Measurements from ENCODE around the gene BCL7A. TPM values are rescaled to one million over a fixed set of nuclear protein-coding genes. Genes with fewer than 3 reads are reported as not detected.
A peak's percentile ranks its signal among the peaks of the same experiment; 100 is the strongest.

Gene BCL7A
- total RNA-seq, 1 donor from 2014 or later = 8.1 TPM

- Histone ChIP-seq H3K4me1 (peaks cover 16% of the 10 kb centered on the region), H3K9me3 (no peaks in the 10 kb centered on the region), H3K27me3 (no peaks in the 10 kb centered on the region), H3K27ac (no peak overlapping the region), H3K4me3 (no peak overlapping the region), H3K36me3 (no peaks in the 10 kb centered on the region)
- DNase-seq (ENCODE audit: extremely low spot score in 2 of 2) = no peak
- TF ChIP-seq CTCF (IDR thresholded peaks at IDR 0.05) (no peak), POLR2A (IDR thresholded peaks at IDR 0.05) (no peak), POLR2AphosphoS5 (IDR thresholded peaks at IDR 0.05; ENCODE audit: insufficient read depth in 1 of 2, low read depth in 1 of 2) (no peak)
- intact Hi-C loops (cut with DNase I) = no loop called here
Measured at GRCh38 chr12:122018937-122019336, 2.7 kb upstream of the BCL7A start.

GRCh38 chr12:122020795-122021192 lies 890 bp upstream of the BCL7A start:
- intact Hi-C loops (cut with DNase I) = loop anchor here (5.0 to 10.0 kb wide), 2 partner anchors 106 to 1183 kb away; partner anchors contain the start of gene CFAP251

DNA sequence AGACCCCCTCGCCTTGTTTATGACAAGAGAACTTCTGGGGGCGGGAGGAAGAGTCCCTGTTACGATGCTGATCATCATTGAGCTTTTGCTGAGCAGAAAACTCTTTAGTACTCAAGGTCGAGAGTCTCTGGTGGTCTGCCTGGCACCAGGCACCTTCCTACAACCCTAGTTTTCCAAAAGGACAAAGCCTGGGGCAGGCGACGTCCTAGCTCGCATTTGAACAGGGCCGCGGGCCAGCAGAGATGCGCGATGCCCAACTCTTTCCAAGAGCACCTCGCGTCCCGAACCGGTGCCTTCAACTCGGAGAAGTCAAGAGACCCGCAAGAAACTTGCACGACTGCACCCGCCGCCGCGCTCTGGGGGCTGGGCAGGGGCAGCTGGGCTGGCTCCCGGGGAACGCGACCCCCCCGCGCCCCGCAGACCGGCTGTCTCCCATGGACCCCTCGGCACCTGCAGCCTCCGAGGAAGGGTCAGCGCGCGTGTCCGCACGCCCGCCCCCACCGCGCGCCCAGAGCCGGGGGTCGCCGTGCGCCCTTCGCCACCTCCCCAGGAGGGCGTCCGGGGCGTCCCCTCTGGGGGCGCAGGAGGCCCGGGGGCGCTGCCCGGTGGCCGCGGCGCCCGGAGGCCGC lies 377 bp upstream of the BCL7A start:
- intact Hi-C loops (cut with DNase I) = loop anchor here (5.0 to 10.0 kb wide), 2 partner anchors 107 to 1184 kb away; partner anchors contain the start of gene CFAP251
- no peak for DNase-seq (ENCODE audit: extremely low spot score in 2 of 2)
- TF ChIP-seq CTCF (IDR thresholded peaks at IDR 0.05) = no peak
- peak overlapping the region; percentile 70 to 87 for H3K4me3 ChIP-seq
- no peaks in the 10 kb centered on the region for H3K9me3 ChIP-seq
- H3K36me3 ChIP-seq = no peaks in the 10 kb centered on the region
- peak overlapping the region; percentile 80 for H3K27ac ChIP-seq
- H3K27me3 ChIP-seq = no peaks in the 10 kb centered on the region
- peaks cover 24% of the 10 kb centered on the region for H3K4me1 ChIP-seq

More at GRCh38 chr12:122020795-122021192, 890 bp upstream of the BCL7A start:
- Histone ChIP-seq H3K36me3 (no peaks in the 10 kb centered on the region), H3K4me3 (peak overlapping the region; percentile 70 to 87), H3K27me3 (no peaks in the 10 kb centered on the region), H3K4me1 (peaks cover 23% of the 10 kb centered on the region), H3K9me3 (no peaks in the 10 kb centered on the region), H3K27ac (peak overlapping the region; percentile 80)
- TF ChIP-seq POLR2AphosphoS5 (IDR thresholded peaks at IDR 0.05; ENCODE audit: insufficient read depth in 1 of 2, low read depth in 1 of 2) (no peak), POLR2A (IDR thresholded peaks at IDR 0.05) (no peak), CTCF (IDR thresholded peaks at IDR 0.05) (no peak)
- no peak for DNase-seq (ENCODE audit: extremely low spot score in 2 of 2)

GRCh38 chr12:122022393-122023338 lies 982 bp downstream of the BCL7A start:
- Histone ChIP-seq H3K36me3 (no peaks in the 10 kb centered on the region), H3K27me3 (no peaks in the 10 kb centered on the region), H3K4me1 (peaks cover 35% of the 10 kb centered on the region), H3K4me3 (peak overlapping the region; percentile 70 to 87), H3K9me3 (no peaks in the 10 kb centered on the region), H3K27ac (peak overlapping the region; percentile 89)
- no peak for DNase-seq (ENCODE audit: extremely low spot score in 2 of 2)
- TF ChIP-seq CTCF (IDR thresholded peaks at IDR 0.05) (no peak), POLR2AphosphoS5 (IDR thresholded peaks at IDR 0.05; ENCODE audit: insufficient read depth in 1 of 2, low read depth in 1 of 2) (no peak)
- intact Hi-C loops (cut with DNase I) = loop anchor here (5.0 to 10.0 kb wide), 2 partner anchors 108 to 1185 kb away; partner anchors contain the start of gene CFAP251
